Neural cell (in vitro differentiated cells): ENCODE results near the gene CACNA1C. TPM values are rescaled to one million over a fixed set of nuclear protein-coding genes. Genes with fewer than 3 reads are reported as not detected.

Experiments used
- H2AFZ ChIP-seq: fragments of 200-600, 300-800 bp; sonication (generic), shearing (Covaris generic); 2 replicates; pipeline ENCODE4 v1.6.0; 2014; ENCODE audit warnings: low read depth, mild to moderate bottlenecking, antibody characterized with exemption, low read length, moderate library complexity
- H3F3A ChIP-seq: fragments of 200-600 bp; shearing (Covaris generic); 2 replicates; pipeline ENCODE4 v1.6.1; 2016; ENCODE audit warnings: mild to moderate bottlenecking, moderate library complexity, mixed read lengths, antibody characterized with exemption, low read length; ENCODE audit not compliant: insufficient read depth, poor library complexity, severe bottlenecking
- H3K27ac ChIP-seq: fragments of 200-600, 300-800 bp; sonication (generic), shearing (Covaris generic); 2 replicates; pipeline ENCODE4 v1.5.1; 2014; ENCODE audit warnings: mild to moderate bottlenecking, low read length, moderate library complexity
- H3K27me3 ChIP-seq: fragments of 300-800, 200-600 bp; sonication (generic), shearing (Covaris generic); 2 replicates; pipeline ENCODE4 v1.6.0; 2014; ENCODE audit warnings: mild to moderate bottlenecking, low read depth, low read length, moderate library complexity; ENCODE audit not compliant: insufficient read depth
- H3K36me3 ChIP-seq: fragments of 300-800, 200-600 bp; sonication (generic), shearing (Covaris generic); 2 replicates; pipeline ENCODE4 v1.5.1; 2014; ENCODE audit warnings: mild to moderate bottlenecking, antibody characterized with exemption, low read length, moderate library complexity; ENCODE audit not compliant: insufficient read depth
- H3K4me2 ChIP-seq: fragments of 300-800, 200-600 bp; sonication (generic), shearing (Covaris generic); 2 replicates; pipeline ENCODE4 v1.6.0; 2014; ENCODE audit warnings: mild to moderate bottlenecking, low read length
- H3K4me3 ChIP-seq: fragments of 300-800, 200-600 bp; sonication (generic), shearing (Covaris generic); 2 replicates; pipeline ENCODE4 v1.5.1; 2014; ENCODE audit warnings: mild to moderate bottlenecking, low read length, moderate library complexity
- H3K79me2 ChIP-seq: fragments of 200-600 bp; shearing (Covaris generic); replicated peaks from 2 replicates; pipeline ENCODE4 v1.6.0; 2014; ENCODE audit warnings: mild to moderate bottlenecking, low read length, moderate library complexity; ENCODE audit not compliant: insufficient read depth
- H3K9ac ChIP-seq: fragments of 300-800, 200-600 bp; sonication (generic), shearing (Covaris generic); 2 replicates; pipeline ENCODE4 v1.6.1; 2016; ENCODE audit warnings: mild to moderate bottlenecking, low read length, mixed read lengths
- H3K9me2 ChIP-seq: fragments of 200-600 bp; shearing (Covaris generic); 2 replicates; pipeline ENCODE4 v1.6.1; 2016; ENCODE audit warnings: mild to moderate bottlenecking, low read length, mixed read lengths; ENCODE audit not compliant: insufficient read depth
- H3K9me3 ChIP-seq: fragments of 200-600, 300-800 bp; sonication (generic), shearing (Covaris generic); 2 replicates; pipeline ENCODE4 v1.6.1; 2016; ENCODE audit warnings: mild to moderate bottlenecking, mixed run types, low read length, moderate library complexity, mixed read lengths
- H4K20me1 ChIP-seq: fragments of 200-600 bp; shearing (Covaris generic); 2 replicates; pipeline ENCODE4 v1.6.1; 2016; ENCODE audit warnings: mild to moderate bottlenecking, mixed run types; ENCODE audit not compliant: insufficient read depth
- EP300 ChIP-seq: fragments of 450-650 bp; conservative IDR thresholded peaks from 2 replicates; pipeline ENCODE4 v1.6.1; 2014; ENCODE audit warnings: antibody characterized with exemption, mild to moderate bottlenecking, moderate library complexity; ENCODE audit not compliant: poor library complexity, severe bottlenecking
- EZH2 ChIP-seq: fragments of 200-600, 300-800 bp; shearing (Covaris generic), sonication (generic); IDR thresholded peaks from 2 replicates; pipeline ENCODE4 v1.6.1; 2014; ENCODE audit warnings: antibody characterized with exemption, low read length, borderline replicate concordance, mild to moderate bottlenecking; ENCODE audit not compliant: insufficient read depth, poor library complexity, severe bottlenecking
- MXI1 ChIP-seq: fragments of 450-650 bp; conservative IDR thresholded peaks from 2 replicates; pipeline ENCODE4 v1.6.1; 2014; ENCODE audit warnings: antibody characterized with exemption, mild to moderate bottlenecking; ENCODE audit not compliant: poor library complexity, severe bottlenecking
- POLR2AphosphoS5 ChIP-seq: IDR thresholded peaks from 2 replicates; pipeline ENCODE4 v1.6.1; 2012
- RAD21 ChIP-seq: fragments of 450-650 bp; conservative IDR thresholded peaks from 2 replicates; pipeline ENCODE4 v1.6.1; 2014; ENCODE audit warnings: antibody characterized with exemption, mild to moderate bottlenecking, moderate library complexity
- SMC3 ChIP-seq: fragments of 450-650 bp; conservative IDR thresholded peaks from 2 replicates; pipeline ENCODE4 v1.6.1; 2014; ENCODE audit warnings: antibody characterized with exemption, mild to moderate bottlenecking, moderate library complexity; ENCODE audit not compliant: poor library complexity
- TAF1 ChIP-seq: IDR thresholded peaks from 2 replicates; pipeline ENCODE4 v1.6.1; 2012; ENCODE audit warnings: low read depth
- polyA plus RNA-seq: library from polyadenylated mRNA; depleted of rRNA; stranded (reverse); fragments of >200 nt; gene quantifications from 2 replicates; pipeline ENCODE4 v1.2.3, GENCODE V29; 2014
- TF ChIP-seq, protein P1 (sequence below): fragments of 450-650 bp; IDR thresholded peaks from 2 replicates; pipeline ENCODE4 v1.5.1; 2014; ENCODE audit warnings: antibody characterized with exemption, mild to moderate bottlenecking, moderate library complexity; ENCODE audit not compliant: poor library complexity, severe bottlenecking
- TF ChIP-seq, protein P2 (sequence below): IDR thresholded peaks from 2 replicates; pipeline ENCODE4 v1.6.1; 2012; ENCODE audit warnings: borderline replicate concordance

CACNA1C gene
- polyA plus RNA-seq, 1 donor from 2014 or later, result 9.7 TPM

DNA sequence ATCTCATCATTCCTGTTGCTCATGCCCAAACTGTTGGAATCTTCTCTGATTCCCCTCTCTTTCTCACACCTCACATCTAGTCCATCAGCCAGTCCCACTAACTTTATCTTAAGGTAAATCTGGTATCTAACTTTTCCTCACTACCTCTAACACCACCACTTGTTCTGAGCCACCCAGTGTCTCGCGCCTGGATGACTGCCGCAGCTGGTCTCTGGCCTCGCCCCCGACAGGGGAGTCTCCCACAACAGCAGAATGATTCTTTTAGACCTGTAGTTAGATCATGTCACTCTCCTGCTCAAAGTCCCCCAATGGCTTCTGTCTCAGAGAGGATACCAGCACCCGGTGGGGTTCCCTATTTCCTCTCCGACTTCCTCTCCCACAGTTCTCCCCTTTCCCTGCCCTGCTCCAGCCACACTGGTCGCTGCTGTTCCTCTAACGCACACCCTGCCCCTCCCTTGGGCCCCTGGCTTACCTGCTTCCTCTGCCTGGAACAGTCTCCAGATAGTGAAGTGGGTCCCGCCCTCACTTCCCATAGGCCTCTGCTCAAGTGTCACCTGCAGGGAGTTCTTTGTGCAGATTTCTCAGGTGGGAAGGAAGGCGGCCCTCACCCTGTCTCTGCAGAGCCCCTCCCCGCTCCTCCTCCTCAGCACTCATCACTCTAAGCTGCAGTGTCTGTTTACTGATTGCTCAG is 403.5 kb downstream of the CACNA1C start:
- Histone ChIP-seq H3K27ac (no peak overlapping the region), H3K4me2 (no peak overlapping the region), H3K9me3 (no peaks in the 10 kb centered on the region), H3K9ac (no peak overlapping the region), H3K9me2 (no peaks in the 10 kb centered on the region), H2AFZ (no peak overlapping the region), H3K36me3 (no peaks in the 10 kb centered on the region), H3K4me3 (no peak overlapping the region), H4K20me1 (no peaks in the 10 kb centered on the region), H3K27me3 (no peaks in the 10 kb centered on the region), H3F3A (no peaks in the 10 kb centered on the region), H3K79me2 (no peaks in the 10 kb centered on the region)
- TF ChIP-seq, protein P1, sequence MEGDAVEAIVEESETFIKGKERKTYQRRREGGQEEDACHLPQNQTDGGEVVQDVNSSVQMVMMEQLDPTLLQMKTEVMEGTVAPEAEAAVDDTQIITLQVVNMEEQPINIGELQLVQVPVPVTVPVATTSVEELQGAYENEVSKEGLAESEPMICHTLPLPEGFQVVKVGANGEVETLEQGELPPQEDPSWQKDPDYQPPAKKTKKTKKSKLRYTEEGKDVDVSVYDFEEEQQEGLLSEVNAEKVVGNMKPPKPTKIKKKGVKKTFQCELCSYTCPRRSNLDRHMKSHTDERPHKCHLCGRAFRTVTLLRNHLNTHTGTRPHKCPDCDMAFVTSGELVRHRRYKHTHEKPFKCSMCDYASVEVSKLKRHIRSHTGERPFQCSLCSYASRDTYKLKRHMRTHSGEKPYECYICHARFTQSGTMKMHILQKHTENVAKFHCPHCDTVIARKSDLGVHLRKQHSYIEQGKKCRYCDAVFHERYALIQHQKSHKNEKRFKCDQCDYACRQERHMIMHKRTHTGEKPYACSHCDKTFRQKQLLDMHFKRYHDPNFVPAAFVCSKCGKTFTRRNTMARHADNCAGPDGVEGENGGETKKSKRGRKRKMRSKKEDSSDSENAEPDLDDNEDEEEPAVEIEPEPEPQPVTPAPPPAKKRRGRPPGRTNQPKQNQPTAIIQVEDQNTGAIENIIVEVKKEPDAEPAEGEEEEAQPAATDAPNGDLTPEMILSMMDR, result no peak

DNA sequence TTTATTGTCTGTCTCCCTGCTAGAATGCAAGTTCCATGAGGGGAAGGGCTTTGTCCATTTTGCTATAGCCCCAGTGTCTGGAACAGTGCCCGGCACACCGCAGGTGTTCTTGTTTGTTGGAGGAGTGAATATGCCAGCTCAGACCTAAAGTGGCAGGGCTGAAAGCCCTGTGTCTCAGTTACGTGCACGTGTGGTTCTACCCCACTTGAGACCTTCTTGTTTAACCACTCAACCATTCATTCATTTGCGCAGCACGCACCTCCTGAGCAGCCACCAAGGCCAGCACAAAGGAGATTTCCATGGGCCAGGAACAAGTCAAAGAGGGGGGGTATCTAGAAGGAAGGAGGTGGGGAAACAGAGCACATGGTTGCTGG is 404.0 kb downstream of the CACNA1C start:
- no peak overlapping the region for H3K4me2 ChIP-seq
- H3K9me2 ChIP-seq, result no peaks in the 10 kb centered on the region
- H3K79me2 ChIP-seq, result no peaks in the 10 kb centered on the region
- no peaks in the 10 kb centered on the region for H3K27me3 ChIP-seq
- no peaks in the 10 kb centered on the region for H3F3A ChIP-seq
- H3K36me3 ChIP-seq, result no peaks in the 10 kb centered on the region
- no peak overlapping the region for H3K4me3 ChIP-seq
- H2AFZ ChIP-seq, result no peak overlapping the region
- no peak overlapping the region for H3K27ac ChIP-seq
- H3K9ac ChIP-seq, result no peak overlapping the region
- TF ChIP-seq EP300 (no peak), RAD21 (no peak), SMC3 (no peak), TAF1 (no peak), MXI1 (no peak), POLR2AphosphoS5 (no peak), EZH2 (no peak)
- TF ChIP-seq, protein P1, result no peak
- TF ChIP-seq, protein P2, sequence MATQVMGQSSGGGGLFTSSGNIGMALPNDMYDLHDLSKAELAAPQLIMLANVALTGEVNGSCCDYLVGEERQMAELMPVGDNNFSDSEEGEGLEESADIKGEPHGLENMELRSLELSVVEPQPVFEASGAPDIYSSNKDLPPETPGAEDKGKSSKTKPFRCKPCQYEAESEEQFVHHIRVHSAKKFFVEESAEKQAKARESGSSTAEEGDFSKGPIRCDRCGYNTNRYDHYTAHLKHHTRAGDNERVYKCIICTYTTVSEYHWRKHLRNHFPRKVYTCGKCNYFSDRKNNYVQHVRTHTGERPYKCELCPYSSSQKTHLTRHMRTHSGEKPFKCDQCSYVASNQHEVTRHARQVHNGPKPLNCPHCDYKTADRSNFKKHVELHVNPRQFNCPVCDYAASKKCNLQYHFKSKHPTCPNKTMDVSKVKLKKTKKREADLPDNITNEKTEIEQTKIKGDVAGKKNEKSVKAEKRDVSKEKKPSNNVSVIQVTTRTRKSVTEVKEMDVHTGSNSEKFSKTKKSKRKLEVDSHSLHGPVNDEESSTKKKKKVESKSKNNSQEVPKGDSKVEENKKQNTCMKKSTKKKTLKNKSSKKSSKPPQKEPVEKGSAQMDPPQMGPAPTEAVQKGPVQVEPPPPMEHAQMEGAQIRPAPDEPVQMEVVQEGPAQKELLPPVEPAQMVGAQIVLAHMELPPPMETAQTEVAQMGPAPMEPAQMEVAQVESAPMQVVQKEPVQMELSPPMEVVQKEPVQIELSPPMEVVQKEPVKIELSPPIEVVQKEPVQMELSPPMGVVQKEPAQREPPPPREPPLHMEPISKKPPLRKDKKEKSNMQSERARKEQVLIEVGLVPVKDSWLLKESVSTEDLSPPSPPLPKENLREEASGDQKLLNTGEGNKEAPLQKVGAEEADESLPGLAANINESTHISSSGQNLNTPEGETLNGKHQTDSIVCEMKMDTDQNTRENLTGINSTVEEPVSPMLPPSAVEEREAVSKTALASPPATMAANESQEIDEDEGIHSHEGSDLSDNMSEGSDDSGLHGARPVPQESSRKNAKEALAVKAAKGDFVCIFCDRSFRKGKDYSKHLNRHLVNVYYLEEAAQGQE, result no peak
- H4K20me1 ChIP-seq, result no peaks in the 10 kb centered on the region
- no peaks in the 10 kb centered on the region for H3K9me3 ChIP-seq
